NCI-H460 (cell line): ENCODE measurements around the gene PHC3. TPM values are rescaled to one million over a fixed set of nuclear protein-coding genes. Genes with fewer than 3 reads are reported as not detected.

Experiments
- DNase-seq: peaks from one replicate; pipeline ENCODE4 v3.0.0-alpha.2; 2016; ENCODE audit warnings: low read depth; ENCODE audit errors: extremely low read depth
- total RNA-seq: library from RNA; depleted of rRNA; stranded (reverse); fragments of >200 nt; shearing (Covaris generic); gene quantifications from 2 replicates; pipeline ENCODE4 v1.2.3, GENCODE V29; 2014

PHC3 gene
- total RNA-seq, 1 experiment from 2014 or later: 25.7 TPM

GRCh38 chr3:170079536-170080165 lies 101.9 kb downstream of the PHC3 start:
- no peak for DNase-seq

- no peak for DNase-seq
These were observed 102.8 kb downstream of the PHC3 start for GRCh38 chr3:170078620-170079281.

GRCh38 chr3:170077361-170077760 lies 104.2 kb downstream of the PHC3 start:
- DNase-seq: no peak

- no peak for DNase-seq
These were observed 104.8 kb downstream of the PHC3 start for GRCh38 chr3:170076715-170077238.

GRCh38 chr3:170075441-170076091 lies 106.0 kb downstream of the PHC3 start:
- DNase-seq: no peak

- DNase-seq: no peak
These were observed 117.4 kb downstream of the PHC3 start for GRCh38 chr3:170064108-170064507.

GRCh38 chr3:170063691-170064090 lies 117.8 kb downstream of the PHC3 start:
- no peak for DNase-seq

GRCh38 chr3:170062769-170063168 lies 118.8 kb downstream of the PHC3 start:
- DNase-seq: no peak

GRCh38 chr3:170062068-170062467 lies 119.5 kb downstream of the PHC3 start:
- no peak for DNase-seq

GRCh38 chr3:170059447-170059846 lies 122.1 kb downstream of the PHC3 start:
- DNase-seq: no peak

- no peak for DNase-seq
These were observed 123.4 kb downstream of the PHC3 start for GRCh38 chr3:170058127-170058526.

GRCh38 chr3:170057550-170057949 lies 124.0 kb downstream of the PHC3 start:
- no peak for DNase-seq

GRCh38 chr3:170056710-170057454 lies 124.7 kb downstream of the PHC3 start:
- no peak for DNase-seq

GRCh38 chr3:170055209-170055608 lies 126.3 kb downstream of the PHC3 start:
- DNase-seq: no peak

- DNase-seq: no peak
These were observed 127.3 kb downstream of the PHC3 start for GRCh38 chr3:170054204-170054603.

GRCh38 chr3:170052398-170052797 lies 129.1 kb downstream of the PHC3 start:
- no peak for DNase-seq

GRCh38 chr3:170050753-170051152 lies 130.8 kb downstream of the PHC3 start:
- no peak for DNase-seq

GRCh38 chr3:170049146-170050000 lies 132.2 kb downstream of the PHC3 start:
- DNase-seq: no peak

- DNase-seq: no peak
These were observed 134.5 kb downstream of the PHC3 start for GRCh38 chr3:170047133-170047404.
